Skin of body (tissue), 2 donors: ENCODE results near the gene UTS2. TPM values are rescaled to one million over a fixed set of nuclear protein-coding genes. Genes with fewer than 3 reads are reported as not detected.

Source experiments
- DNase-seq: peaks from one replicate; lab custom pipeline; 2025; lab: John Stamatoyannopoulos, UW
- total RNA-seq: library from RNA; depleted of rRNA; stranded (reverse); fragments of >200 nt; gene quantifications from one replicate; pipeline ENCODE4 v1.2.3, GENCODE V29; 2014

UTS2 gene
- total RNA-seq, 1 donor from 2014 or later: 0.30 TPM

GRCh38 chr1:7863756-7864328 lies 11.0 kb upstream of the UTS2 start:
- DNase-seq: no peak

- no peak for DNase-seq
Measured at GRCh38 chr1:7862211-7863060, 9.6 kb upstream of the UTS2 start.

- no peak for DNase-seq
Measured at GRCh38 chr1:7861452-7861851, 8.6 kb upstream of the UTS2 start.

- DNase-seq: no peak
Measured at GRCh38 chr1:7860130-7860529, 7.3 kb upstream of the UTS2 start.

- DNase-seq: no peak
Measured at GRCh38 chr1:7859406-7859805, 6.5 kb upstream of the UTS2 start.

- DNase-seq: no peak
Measured at GRCh38 chr1:7857985-7858384, 5.1 kb upstream of the UTS2 start.

- DNase-seq: no peak
Measured at GRCh38 chr1:7857000-7857399, 4.1 kb upstream of the UTS2 start.

GRCh38 chr1:7856345-7856744 lies 3.5 kb upstream of the UTS2 start:
- no peak for DNase-seq

GRCh38 chr1:7853684-7854026 lies 790 bp upstream of the UTS2 start:
- no peak for DNase-seq

- DNase-seq: no peak
Measured at GRCh38 chr1:7850786-7851185, 2.1 kb downstream of the UTS2 start.

GRCh38 chr1:7847599-7847998 lies 5.3 kb downstream of the UTS2 start:
- peak; percentile 0 for DNase-seq

- no peak for DNase-seq
Measured at GRCh38 chr1:7846656-7847055, 6.2 kb downstream of the UTS2 start.

- DNase-seq: no peak
Measured at GRCh38 chr1:7845761-7846160, 7.1 kb downstream of the UTS2 start.

- DNase-seq: no peak
Measured at GRCh38 chr1:7842517-7842916, 10.3 kb downstream of the UTS2 start.

- DNase-seq: no peak
Measured at GRCh38 chr1:7839526-7839925, 13.3 kb downstream of the UTS2 start.

- DNase-seq: no peak
Measured at GRCh38 chr1:7838714-7839113, 14.2 kb downstream of the UTS2 start.

GRCh38 chr1:7833035-7833434 lies 19.8 kb downstream of the UTS2 start:
- DNase-seq: no peak

- no peak for DNase-seq
Measured at GRCh38 chr1:7831458-7831857, 21.4 kb downstream of the UTS2 start.

- DNase-seq: no peak
Measured at GRCh38 chr1:7827126-7827955, 25.5 kb downstream of the UTS2 start.

GRCh38 chr1:7826363-7826762 lies 26.5 kb downstream of the UTS2 start:
- no peak for DNase-seq

- no peak for DNase-seq
Measured at GRCh38 chr1:7824701-7825100, 28.2 kb downstream of the UTS2 start.

- DNase-seq: no peak
Measured at GRCh38 chr1:7821282-7821681, 31.6 kb downstream of the UTS2 start.
